PC-3 (cell line): ENCODE results near the gene SEC23B.

Source experiments
- CTCF ChIP-seq: fragments of 300-600 bp; sonication (generic); conservative IDR thresholded peaks from 2 replicates; pipeline ENCODE4 v1.5.1; 2017; ENCODE audit warnings: antibody characterized with exemption, low read depth, mild to moderate bottlenecking, low read length
- EZH2 ChIP-seq: fragments of 300-600 bp; sonication (generic); IDR thresholded peaks from one replicate; pipeline ENCODE4 v1.6.1; 2017; ENCODE audit warnings: antibody characterized with exemption, mild to moderate bottlenecking, low read length; ENCODE audit not compliant: unreplicated experiment

GRCh38 chr20:18533978-18534644 lies 26.4 kb downstream of the SEC23B start:
- TF ChIP-seq CTCF: no peak
- no peak for TF ChIP-seq EZH2
